Inferior parietal cortex (tissue), 1 donor: Measurements from ENCODE around the gene CNTNAP2.

Experiments
- DNase-seq: peaks from one replicate; pipeline ENCODE4 v3.0.0-alpha.2; 2016; ENCODE audit errors: extremely low spot score

The CNTNAP2 gene

DNA sequence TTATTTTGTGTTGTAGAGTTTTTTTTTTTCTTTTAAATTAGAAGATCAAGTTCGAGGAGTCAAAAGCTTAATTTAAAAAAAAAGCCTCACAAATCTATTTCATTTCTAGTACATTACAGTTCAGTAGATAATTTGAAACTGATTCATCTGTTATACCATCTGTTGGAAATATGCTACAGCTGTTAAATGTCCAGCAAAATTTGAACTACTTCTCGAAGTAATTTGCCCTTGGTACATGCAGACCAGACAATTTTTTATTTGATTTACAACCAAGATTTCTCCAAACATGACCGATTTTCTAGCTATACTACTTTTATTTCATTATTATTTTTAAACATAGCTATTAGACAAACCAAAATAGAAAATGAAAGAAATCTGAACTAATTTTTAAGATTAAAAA lies 647.9 kb downstream of the CNTNAP2 start:
- no peak for DNase-seq

DNA sequence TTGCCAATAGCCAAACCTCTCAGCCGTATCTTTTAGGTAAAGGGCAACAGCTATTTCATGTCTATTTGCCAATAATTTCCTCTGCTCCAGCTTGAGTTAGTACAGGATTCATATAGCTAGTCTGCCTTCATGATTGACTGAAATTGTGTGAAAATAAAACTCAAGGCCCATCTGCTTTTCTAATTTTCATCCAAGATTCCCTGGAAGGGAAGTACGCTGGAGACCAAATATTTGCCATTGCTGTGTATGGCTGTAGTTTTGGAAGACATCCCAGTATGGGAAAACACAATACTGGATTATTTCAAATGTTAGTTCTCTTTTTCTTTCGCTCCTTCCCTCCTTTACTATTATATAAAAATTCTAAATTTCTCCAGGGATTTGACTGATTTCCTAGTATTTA lies 652.4 kb downstream of the CNTNAP2 start:
- no peak for DNase-seq

DNA sequence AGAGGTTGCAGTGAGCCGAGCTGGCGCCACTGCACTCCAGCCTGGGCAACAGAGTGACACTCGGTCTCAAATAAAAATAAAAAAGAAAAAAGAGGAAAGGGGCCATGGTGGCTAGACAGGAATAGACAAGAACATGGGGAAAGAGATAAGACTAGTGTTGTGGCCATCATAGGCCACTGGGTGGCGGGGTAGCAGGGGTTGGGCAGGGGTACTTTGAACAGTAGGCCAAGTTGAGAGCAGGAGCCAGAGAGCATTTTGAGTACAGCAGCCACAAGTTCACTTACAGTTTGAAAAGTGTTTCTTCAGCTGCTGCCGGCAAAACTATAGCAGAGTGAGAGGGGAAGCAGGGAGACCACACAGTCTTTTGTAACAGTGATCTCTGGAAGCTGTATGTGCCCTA lies 656.0 kb downstream of the CNTNAP2 start:
- no peak for DNase-seq

DNA sequence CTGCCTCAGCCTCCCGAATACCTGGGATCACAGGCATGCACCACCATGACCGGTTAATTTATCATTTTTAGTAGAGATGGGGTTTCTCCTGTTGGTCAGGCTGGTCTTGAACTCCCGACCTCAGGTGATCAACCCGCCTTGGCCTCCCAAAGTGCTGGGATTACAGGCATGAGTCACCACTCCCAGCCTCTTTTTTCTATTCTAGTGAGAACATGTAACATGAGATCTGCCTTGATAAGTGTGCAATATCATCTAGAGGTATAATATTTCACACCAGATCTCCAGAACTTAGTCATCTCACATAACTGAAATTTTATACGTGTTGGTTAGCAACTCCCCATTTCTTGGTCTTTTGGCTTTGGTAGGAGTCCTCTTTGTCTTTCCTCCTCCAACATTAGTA lies 656.9 kb downstream of the CNTNAP2 start:
- DNase-seq, result no peak

DNA sequence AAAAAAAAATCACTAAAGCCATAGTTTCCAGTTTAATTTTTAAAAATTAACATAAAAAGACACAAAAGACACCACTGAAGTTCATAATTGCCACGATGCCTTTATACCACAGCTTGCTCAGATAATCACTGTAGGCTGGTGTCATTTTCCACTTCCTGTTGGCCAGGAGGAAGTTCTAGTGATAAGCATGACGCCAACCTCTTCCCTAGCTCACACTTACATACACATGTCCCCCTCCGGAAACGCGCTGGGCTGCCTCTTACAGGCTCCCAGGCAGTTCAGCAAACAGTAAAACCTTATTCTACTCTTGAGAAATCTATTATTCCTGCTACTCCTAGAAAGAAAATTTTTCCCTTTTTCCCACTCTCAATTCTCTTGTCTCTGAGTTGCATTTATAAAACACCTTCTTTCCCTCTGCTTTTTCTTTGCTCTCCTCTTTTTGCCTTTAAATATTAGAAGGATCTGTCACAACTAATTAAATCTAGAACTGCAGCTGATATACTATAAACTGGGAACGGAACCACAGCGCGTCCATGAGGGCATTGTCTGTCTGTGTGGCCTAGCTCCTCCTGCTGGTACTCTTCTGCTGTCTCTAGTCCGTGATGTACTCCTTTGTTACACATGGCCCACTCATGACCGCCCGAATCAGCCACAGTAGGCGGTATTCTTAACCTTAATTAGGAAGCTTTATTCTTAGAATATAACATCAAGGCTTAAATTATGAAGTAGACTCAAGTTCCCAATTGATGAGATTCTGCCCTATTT lies 664.9 kb downstream of the CNTNAP2 start:
- no peak for DNase-seq

DNA sequence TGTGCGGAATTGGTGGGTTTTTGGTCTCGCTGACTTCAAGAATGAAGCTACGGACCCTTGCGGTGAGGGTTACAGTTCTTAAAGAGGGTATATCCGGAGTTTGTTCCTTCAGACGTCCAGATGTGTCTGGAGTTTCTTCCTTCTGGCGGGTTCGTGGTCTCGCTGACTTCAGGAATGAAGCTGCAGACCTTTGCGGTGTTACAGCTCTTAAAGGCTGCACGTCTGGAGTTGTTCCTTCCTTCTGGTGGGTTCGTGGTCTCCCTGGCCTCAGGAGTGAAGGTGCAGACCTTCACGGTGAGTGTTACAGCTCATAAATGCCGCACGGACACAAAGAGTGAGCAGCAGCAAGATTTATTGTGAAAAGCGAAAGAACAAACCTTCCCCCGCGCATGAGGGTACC lies 670.7 kb downstream of the CNTNAP2 start:
- no peak for DNase-seq

DNA sequence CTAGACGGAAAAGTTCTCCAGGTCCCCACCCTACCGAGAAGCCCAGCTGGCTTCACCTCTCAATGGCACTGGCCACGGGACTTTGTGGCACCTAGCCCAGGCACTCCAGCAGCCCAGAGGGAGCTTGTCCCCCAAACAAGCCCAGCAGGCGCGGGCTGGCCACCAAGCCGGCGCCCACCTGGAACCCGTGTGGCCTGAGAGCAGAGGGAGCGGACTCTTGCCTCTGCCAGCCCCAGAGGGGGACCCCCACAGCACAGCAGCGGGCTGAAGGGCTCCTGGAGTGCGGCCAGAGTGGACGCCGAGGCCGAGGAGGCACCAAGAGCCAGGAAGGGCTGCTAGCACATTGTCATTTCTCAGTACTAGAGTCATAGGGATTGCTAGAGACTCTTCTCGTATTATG lies 671.4 kb downstream of the CNTNAP2 start:
- no peak for DNase-seq

DNA sequence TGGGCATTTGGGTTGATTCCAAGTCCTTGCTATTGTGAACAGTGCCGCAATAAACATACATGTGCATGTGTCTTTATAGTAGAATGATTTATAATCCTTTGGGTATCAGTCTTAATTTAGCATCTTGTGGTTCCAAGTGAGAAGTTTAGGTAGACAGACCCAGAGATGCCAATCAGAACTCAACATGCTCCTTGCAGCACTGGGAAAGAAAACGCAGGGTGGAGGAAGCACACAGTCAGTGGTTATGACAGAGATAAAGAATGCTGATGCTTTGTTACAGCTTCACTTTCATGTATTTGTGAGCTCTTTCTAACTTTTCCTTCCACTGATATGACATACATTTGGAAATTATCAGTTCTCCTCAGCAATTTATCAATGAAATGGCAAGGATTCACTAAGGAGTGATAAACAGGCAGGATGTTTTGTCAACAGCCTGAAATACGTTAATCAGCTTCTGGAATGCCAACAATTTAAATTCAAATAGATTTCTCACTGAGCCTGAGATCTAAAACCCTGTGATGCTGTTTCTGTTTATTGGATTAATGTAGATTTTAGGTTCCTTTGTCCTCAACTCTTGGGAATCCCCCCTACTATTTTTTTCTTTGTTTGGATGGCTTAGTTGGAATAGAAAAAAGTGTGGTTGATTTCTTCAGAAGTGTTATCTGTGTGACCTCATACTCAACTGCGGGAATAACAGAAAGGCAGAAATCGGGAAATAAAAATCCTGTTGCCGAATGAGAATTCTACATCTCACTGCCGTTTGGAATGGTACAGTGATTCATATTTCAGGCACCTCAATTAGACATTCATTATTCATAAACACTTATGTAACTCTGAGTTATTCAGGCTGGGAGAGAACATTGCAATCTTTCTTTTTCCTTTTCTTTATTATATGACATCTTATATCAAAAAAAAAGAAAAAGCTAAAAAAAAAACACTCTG lies 675.0 kb downstream of the CNTNAP2 start:
- DNase-seq, result peak; percentile 43

DNA sequence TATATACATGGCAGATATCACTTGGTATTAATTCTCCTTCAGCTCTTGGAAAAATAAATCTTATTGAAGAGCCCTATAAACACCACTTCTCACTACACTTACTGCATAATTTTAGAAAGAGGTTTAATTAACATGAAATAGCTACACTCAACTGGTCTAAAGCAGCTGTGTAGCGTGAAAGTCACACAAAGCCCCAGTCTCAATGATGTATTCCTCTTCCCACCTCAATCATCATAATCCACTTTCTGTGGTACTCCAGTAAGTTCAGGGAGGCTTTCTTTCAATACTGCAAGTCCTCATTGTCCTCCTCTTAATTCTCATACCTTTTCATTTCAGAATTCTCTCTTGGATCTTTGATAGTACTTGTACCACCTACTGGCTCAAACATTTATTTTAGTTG lies 688.0 kb downstream of the CNTNAP2 start:
- DNase-seq, result no peak

DNA sequence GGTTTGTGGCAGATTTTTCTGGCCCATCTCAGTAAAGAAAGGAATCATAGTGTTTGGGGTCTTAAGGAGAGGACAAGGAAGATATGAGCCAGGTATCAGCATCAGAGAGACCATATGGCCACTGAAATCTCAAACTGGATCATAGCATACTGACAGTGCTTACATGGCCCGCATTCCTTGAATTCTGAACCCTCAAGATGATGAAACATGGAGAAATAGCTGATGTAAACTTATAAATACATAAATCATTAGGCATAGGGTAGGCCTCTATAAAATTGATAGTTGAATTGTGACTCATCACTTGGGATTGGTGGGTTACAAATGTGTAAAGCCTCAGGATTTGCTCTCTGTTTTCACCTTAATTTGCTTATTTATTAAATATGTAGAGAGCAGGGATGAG lies 688.5 kb downstream of the CNTNAP2 start:
- DNase-seq, result no peak

DNA sequence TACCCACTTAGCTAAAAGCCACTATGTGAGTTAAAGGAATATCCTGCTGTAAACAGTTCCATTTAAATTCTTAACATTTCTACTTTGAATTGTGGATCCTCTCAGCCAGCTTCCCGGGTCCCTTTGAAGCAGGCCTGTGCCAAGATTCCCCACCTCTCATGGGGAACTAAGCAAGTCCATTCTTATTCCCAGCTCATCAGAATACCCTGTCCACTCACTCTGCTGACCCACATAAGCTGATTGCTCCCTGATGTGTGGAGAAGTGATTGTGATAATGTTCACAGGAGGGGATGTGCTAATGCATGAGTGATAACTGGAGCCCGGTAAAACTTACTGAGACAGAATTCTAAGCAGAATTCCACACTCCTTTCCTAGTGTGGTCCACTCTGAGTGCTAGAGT lies 709.7 kb downstream of the CNTNAP2 start:
- no peak for DNase-seq

DNA sequence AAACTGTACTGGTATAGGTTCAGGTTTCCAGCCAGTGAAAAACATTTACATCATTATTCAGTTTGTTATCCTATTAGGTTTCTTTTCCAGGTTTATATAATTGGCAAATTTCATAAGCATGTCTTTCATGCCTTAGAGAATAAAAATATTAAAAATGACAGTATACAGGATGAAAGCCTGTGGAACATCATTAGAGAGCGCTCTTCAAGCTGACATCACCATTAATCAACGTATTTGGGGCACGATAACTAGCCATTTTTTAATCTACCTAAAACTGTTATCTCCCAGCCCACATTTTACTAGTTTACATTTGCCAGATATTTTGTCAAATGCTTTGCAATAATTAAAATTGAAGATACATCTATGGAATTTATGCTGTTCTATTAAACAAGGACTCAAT lies 714.1 kb downstream of the CNTNAP2 start:
- DNase-seq, result no peak

DNA sequence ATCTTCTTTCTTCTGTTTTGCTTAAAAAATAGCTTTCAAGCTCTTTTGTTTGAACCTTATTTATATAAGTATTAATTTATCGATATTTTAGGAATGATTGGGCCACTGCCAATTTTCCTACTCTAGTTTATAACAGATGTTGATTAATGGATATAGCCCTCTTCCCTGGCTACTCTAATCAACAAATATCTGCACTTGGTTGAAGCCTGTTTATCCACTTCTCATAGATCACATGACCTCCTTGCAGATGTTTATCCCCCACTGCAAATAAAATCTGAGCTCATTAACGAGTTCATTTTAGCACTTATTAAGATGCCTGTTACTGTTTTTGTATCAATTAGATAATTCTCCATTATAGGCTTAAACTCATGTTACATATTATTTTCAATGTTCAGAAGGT lies 715.3 kb downstream of the CNTNAP2 start:
- no peak for DNase-seq

DNA sequence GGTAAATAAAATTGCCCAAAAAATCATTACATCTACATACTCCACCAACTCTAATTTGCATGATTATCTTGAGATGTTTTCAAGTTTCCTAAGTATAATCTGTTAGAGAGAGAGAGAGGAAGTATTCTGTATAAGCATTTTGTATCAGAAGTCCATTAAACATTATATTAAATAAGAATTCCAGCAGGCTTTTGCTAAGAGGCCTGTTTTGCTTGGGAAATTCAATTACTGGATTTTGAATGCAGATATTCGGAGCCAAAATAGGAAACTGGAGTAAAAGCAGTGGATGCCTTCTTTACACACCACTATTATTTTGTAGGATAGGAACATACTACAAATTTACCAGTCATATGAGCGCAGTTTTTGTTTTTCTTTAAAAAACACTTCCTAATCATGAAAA lies 727.8 kb downstream of the CNTNAP2 start:
- no peak for DNase-seq

DNA sequence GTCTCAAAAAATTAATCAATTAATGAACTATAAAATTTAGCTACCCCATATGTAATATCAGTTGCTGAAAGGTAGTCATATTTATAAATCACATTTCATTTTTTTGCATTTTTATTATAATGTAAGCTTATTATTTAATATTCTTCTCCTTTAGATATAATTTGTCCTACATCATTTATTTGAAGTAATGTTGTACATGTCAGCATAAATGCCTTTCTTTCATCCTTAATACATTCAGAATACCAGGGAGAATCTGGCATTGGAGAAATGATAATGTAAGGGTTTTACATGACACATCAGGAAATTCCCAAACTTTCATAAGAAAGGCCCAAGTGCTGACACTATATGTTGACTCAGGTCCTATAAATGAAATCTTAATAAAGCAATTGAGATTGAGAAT lies 742.1 kb downstream of the CNTNAP2 start:
- no peak for DNase-seq

DNA sequence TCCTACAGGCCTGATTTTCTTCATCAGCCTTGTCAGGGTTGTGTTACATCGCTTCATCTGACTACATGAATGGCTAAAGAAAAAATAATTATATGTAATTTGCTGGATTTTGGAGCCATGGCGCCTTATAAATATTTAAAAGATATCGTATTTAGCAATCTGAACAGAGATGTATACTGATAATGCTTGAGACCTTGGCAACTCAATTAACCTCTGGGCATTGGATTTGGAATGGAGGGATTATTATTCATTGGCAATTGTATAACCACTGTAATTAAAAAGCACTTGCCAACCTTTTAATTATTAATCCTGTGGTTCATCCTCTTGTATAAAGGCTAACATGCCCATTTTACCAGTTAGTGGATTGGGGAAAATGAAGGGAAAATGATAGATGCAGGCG lies 745.1 kb downstream of the CNTNAP2 start:
- no peak for DNase-seq

DNA sequence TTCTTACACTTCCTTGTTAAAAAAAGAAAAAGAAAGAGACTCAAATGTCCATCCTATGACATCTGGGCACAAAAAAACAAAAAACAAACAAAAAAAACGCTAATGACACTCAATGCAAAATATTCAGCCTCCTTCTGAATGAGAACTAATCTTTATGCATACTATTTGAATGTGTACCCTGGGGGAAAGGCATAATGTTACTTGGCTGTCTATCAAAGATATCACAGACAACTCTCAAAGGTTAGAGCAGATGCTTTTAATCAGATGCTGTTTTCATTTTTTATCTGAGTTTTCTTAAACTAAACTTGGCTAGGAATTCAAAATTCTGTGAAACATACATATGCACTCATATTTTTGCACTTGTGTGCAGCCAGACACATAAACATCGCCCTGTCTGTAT lies 745.8 kb downstream of the CNTNAP2 start:
- no peak for DNase-seq

DNA sequence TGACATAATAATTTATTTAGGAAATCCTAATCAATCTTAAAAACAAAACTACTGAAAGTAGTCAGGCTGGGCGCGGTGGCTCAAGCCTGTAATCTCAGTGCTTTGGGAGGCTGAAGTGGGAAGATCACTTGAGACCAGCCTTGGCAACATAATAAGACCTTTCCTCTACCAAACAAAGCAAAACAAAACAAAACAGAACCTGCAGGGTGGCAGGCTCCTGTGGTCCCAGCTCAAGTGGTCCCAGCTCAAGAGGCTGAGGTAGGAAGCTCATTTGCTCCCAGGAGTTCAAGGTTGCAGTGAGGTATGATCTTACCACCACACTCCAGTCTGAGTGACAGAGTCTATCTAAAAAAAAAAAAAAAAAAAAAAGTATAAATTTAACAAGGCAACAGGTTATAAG lies 748.0 kb downstream of the CNTNAP2 start:
- no peak for DNase-seq

DNA sequence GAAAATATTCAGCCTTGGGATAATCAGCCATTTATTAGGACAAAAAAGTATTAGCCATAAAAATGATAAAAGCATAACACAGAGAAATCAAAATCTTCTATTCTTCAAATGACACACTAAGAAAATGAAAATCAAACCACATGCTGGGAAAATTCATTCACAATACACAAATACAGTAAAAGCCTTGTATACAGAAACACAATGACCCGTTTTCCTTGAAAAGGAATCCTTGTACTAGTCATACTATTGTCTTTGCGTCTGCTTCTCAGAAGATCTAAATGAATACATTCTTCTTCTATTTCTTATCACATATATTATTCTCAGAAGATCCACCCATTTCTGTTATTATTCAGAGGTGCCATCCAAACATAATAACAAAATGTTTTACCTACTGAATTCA lies 749.1 kb downstream of the CNTNAP2 start:
- no peak for DNase-seq

DNA sequence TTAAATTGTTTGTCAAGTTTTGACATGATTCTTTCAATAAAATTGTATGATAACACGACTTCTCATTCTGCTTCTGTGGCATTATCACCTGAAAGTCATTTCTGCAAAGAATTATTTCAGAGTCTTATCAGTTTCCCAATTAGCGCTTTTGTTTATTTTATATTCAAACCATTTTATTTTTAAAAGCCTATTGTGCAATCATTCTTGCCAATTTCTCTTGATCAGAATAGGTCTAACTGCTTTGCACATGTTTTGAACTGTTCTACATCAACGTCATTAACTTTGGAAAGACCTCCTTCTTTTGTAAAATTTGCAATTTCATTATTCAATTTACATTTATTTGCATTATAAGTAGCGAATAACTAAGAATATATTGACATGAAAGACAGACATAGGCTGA lies 758.1 kb downstream of the CNTNAP2 start:
- no peak for DNase-seq

DNA sequence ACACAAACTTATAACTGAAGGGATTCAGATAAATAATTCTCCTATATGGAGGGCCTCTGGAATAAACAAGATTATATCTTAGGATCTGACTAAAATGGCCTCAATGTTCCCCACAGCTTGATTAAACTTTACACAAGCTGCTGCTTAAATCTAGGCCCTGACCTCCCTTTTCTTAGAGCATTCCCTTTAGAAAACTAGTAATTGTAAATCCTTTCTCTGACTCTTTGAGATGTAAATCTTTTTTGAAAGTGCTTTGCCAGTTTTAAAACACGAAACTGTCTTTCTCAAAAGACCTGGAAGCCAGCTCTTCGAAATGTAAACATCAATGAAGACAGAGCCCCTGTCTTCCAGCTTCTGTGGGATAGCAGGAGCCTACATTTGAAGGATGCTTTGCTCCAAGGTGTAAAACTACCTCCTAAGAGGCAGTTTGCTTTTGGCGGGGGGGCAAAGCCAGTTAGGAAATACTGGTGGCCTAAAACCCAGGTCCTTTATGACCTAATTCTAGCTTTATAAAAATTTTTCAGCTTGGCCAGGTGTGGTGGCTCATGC lies 758.7 kb downstream of the CNTNAP2 start:
- no peak for DNase-seq

DNA sequence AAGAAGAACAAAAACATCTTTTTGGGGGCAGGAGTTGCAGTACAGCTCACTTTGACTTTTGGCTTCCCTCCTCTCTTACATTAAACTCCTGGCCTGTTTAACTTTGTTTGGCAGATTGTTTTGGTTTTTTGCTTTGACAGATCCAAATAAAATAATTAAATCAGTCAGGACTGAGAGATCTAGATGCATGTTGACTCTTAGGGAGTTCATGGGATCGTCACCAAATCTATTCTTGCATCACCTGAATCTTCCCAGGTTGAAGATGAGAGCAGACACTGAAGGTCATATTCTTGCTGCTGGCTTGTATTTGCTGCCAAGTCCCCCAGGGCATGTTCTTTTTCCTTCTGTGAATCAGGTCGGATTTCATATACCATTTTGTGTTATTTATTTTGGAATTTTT lies 759.4 kb downstream of the CNTNAP2 start:
- no peak for DNase-seq

DNA sequence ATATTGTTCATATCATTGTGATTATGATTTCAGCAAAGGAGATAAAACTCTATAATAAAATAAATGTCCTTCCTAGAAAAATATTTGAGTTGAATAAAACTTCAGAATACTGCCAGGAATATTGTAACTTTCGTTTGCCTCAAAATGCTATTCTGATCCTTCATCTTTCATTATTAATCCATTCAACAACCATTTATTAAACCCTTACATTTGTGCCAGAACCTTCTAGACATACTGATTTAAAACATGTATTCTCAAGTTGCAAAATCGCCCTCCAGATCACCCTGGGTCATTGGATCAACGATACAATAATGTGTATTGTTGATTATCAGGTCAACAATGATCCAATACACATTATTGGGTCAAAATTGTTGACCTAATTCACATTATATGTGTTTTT lies 759.8 kb downstream of the CNTNAP2 start:
- DNase-seq, result no peak
